ENCODE measurements around the gene OSBPL5. TPM values are rescaled to one million over a fixed set of nuclear protein-coding genes. Genes with fewer than 3 reads are reported as not detected.

OSBPL5 gene
- total RNA-seq, 2 experiments from 2014 or later, result 10.1 to 11.0 TPM

DNA sequence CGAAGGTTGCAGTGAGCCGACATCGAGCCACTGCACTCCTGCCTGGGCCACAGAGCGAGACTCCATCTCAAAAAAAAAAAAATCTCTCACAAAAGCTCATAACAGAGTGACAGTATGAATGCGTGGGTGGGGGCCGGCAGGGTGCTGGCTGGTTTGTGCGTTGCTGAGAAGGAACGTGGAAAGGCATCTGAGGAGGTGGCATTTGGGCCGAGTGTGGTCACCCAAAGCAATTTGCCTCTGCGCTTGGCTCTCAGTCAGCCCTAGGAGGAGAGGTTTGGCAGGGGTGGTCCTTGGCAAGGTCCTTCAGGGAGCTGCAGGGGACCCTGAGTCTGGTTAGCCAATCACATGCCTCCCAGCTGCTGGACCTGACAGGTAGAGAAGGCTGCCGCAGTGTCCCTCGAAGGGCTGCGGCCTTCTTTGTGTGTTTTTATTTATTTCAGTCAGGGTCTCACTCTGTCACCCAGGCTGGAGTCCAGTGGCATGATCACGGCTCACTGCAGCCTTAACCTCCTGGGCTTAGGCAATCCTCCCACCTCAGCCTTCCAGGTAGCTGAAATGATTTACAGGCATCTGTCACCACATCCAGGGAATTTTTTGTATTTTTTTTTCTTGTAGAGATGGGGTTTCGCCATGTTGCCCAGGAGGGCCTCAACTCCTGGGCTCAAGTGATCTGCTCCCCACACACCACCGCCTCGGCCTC is 23.5 kb upstream of the OSBPL5 start:
- CTCF ChIA-PET, result no interaction called here
- Mint-ChIP-seq H3K4me3 (no peak overlapping the region), H3K36me3 (ENCODE audit: low read depth) (no peaks in the 10 kb centered on the region), H3K4me1 (ENCODE audit: low read depth) (no peaks in the 10 kb centered on the region), H3K27ac (no peak overlapping the region), H3K27me3 (ENCODE audit: low read depth) (no peaks in the 10 kb centered on the region), H3K9me3 (ENCODE audit: insufficient read depth) (no peaks in the 10 kb centered on the region)
- ATAC-seq (no peak), DNase-seq (no peak)
- POLR2A ChIA-PET, result no interaction called here

DNA sequence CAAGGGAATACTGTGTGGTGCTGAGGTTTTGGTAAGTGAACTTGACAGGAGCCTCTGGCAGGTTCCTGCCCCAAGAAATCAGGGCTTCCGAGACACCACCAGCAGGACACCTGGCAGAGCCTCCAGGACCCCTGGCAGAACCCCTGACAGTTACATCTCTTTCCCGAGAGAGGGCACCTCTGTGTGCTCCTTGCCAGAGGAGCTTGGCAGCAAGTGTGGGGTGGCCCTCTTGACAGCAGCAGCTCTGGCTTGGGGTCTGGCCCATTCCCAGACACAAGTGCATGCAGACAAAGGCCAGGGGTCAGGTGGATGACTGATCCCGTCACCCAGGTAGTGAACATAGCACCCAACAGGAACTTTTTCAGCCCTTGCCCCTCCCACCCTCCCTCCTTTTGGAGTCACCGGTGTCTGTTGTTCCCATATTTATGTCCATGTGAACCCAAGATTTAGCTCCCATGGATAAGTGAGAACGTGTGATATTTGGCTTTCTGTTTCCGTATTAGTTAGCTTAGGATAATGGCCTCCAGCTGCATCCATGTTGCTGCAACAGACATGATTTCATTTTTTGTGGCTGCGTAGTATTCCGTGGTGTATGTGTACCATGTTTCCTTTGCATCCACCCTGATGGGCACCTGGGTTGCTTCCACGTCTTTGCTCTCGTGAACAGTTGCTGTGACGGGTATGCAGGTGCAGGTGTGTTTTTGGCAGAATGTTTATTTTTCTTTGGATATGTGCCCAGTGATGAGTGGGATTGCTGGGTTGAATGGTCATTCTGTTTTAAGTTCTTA is 21.2 kb upstream of the OSBPL5 start:
- H3K27ac Mint-ChIP-seq, result no peak overlapping the region
- H3K4me3 Mint-ChIP-seq, result no peak overlapping the region
- no peaks in the 10 kb centered on the region for H3K4me1 Mint-ChIP-seq (ENCODE audit: low read depth)
- ATAC-seq (no peak), DNase-seq (no peak)
- no peaks in the 10 kb centered on the region for H3K27me3 Mint-ChIP-seq (ENCODE audit: low read depth)
- ChIA-PET POLR2A (no interaction called here), CTCF (no interaction called here)
- H3K36me3 Mint-ChIP-seq (ENCODE audit: low read depth), result no peaks in the 10 kb centered on the region
- H3K9me3 Mint-ChIP-seq (ENCODE audit: insufficient read depth), result no peaks in the 10 kb centered on the region

DNA sequence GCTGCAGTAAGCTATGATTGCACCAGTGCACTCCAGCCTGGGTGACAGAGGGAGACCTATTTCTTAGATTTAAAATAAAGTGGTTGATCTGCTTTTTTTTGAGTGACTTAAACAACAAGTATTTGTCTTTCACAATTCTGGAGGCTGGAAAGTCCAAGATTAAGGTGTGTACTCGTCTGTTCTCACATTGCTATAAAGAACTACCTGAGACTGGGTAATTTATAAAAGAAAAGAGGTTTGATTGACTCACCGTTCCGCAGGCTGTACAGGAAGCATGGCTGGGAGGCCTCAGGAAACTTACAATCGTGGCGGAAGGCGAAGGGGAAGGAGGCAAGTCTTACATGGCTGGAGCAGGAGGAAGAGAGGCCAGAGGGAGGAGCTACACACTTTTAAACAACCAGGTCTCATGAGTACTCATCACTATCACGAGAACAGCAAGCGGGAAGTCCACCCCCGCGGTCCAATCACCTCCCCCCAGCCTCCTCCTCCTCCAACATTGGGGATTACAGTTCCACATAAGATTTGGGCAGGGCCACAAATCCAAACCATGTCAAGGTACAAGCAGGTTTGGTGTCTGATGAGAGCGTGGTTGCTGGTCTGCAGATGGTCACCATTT is 19.7 kb upstream of the OSBPL5 start:
- no peaks in the 10 kb centered on the region for H3K27me3 Mint-ChIP-seq (ENCODE audit: low read depth)
- ATAC-seq (no peak), DNase-seq (no peak)
- no peaks in the 10 kb centered on the region for H3K9me3 Mint-ChIP-seq (ENCODE audit: insufficient read depth)
- ChIA-PET POLR2A (interaction anchor here (0.6 kb wide), 1 partner anchor 194 kb away, joined by 3 read pairs; the partner anchor contains the start of gene ZNF195), CTCF (no interaction called here)
- H3K36me3 Mint-ChIP-seq (ENCODE audit: low read depth), result no peaks in the 10 kb centered on the region
- H3K27ac Mint-ChIP-seq, result no peak overlapping the region
- no peaks in the 10 kb centered on the region for H3K4me1 Mint-ChIP-seq (ENCODE audit: low read depth)
- H3K4me3 Mint-ChIP-seq, result no peak overlapping the region

DNA sequence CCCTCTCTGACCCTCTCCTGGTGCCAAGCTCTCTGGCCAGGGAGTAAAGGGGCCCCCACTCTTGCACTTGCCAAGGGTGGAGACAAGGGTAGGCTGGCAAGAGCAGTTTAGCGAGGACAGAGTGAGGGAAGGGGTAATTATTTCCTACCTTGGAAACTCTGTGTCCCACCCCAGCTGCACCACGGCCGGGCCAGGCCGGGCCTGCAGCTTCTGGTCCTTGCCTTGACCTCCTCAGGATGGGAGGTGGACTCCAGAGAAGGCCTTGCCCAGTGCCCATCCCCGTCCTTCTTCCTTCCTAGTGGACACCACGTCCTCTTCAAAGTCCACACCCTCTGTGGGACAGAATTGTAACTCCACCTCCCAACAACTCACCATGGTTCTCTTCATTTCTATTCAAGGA is 18.4 kb upstream of the OSBPL5 start:
- Mint-ChIP-seq H3K9me3 (ENCODE audit: insufficient read depth) (no peaks in the 10 kb centered on the region), H3K27me3 (ENCODE audit: low read depth) (no peaks in the 10 kb centered on the region), H3K4me3 (no peak overlapping the region), H3K4me1 (ENCODE audit: low read depth) (no peaks in the 10 kb centered on the region), H3K27ac (no peak overlapping the region), H3K36me3 (ENCODE audit: low read depth) (no peaks in the 10 kb centered on the region)
- no peak for DNase-seq
- ChIA-PET POLR2A (no interaction called here), CTCF (no interaction called here)
- ATAC-seq, result no peak

DNA sequence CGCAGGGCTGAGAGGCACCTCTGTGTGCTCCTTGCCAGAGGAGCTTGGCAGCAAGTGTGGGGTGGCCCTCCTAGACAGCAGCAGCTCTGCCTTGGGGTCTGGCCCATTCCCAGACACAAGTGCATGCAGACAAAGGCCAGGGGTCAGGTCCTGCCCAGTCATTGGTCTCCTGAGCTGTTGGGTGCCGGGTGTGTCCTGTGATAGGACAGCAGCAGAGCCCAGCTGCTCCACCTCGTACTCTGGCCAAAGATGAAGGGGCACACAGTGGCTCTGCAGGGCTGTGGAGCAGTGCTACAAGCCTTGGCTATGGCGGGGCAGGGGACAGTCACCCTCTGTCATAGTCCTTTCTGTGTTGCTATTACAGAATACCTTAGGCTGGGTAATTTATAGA is 17.3 kb upstream of the OSBPL5 start:
- H3K4me3 Mint-ChIP-seq, result no peak overlapping the region
- peaks cover 4% of the 10 kb centered on the region for H3K27me3 Mint-ChIP-seq (ENCODE audit: low read depth)
- H3K4me1 Mint-ChIP-seq (ENCODE audit: low read depth), result no peaks in the 10 kb centered on the region
- ATAC-seq, result no peak
- H3K9me3 Mint-ChIP-seq (ENCODE audit: insufficient read depth), result no peaks in the 10 kb centered on the region
- H3K27ac Mint-ChIP-seq, result no peak overlapping the region
- no peak for DNase-seq
- no peaks in the 10 kb centered on the region for H3K36me3 Mint-ChIP-seq (ENCODE audit: low read depth)
- ChIA-PET POLR2A (no interaction called here), CTCF (interaction anchor here (0.6 kb wide), 1 partner anchor 72 kb away, joined by 3 read pairs; no protein-coding TSS in a partner anchor)

DNA sequence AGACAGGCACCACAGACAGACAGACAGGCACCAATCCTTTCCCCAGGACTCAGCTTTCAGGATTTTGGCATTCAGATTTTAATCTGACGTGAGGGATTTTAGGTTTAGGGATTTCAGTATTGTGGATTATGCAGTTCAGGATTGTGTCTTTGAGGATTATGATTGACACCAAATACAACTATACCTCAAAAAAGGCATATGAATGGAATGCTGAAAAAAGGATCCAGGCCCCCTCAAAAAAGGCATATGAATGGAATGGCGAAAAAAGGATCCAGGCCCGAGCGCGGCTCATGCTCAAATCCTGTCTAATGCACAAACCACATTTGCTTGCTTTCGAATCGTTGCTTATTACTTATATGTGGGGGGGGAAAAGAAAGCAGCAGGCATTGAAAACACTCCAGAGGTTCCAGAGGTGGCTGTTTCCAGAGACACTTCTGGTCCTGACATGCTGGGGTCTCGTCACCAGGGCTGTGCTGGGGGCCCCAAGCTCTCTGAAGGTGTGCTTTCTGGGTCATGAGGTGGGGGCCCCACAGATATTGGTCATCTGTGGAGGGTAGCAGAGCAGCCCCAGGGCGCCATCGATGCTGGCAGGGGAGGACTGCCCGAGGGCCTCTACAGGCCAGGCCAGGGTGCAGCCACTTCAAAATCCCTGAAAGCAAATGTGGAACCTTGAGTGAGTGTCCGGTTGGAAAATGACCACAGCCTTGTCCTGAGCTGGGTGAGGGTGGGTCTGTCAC is 16.8 kb upstream of the OSBPL5 start:
- Mint-ChIP-seq H3K36me3 (ENCODE audit: low read depth) (no peaks in the 10 kb centered on the region), H3K27me3 (ENCODE audit: low read depth) (peaks cover 4% of the 10 kb centered on the region), H3K27ac (no peak overlapping the region), H3K4me3 (no peak overlapping the region), H3K4me1 (ENCODE audit: low read depth) (no peaks in the 10 kb centered on the region), H3K9me3 (ENCODE audit: insufficient read depth) (peaks cover 4% of the 10 kb centered on the region)
- ATAC-seq (no peak), DNase-seq (no peak)
- POLR2A ChIA-PET, result no interaction called here
- CTCF ChIA-PET, result interaction anchor here (0.6 kb wide), 1 partner anchor 72 kb away, joined by 3 read pairs; no protein-coding TSS in a partner anchor

DNA sequence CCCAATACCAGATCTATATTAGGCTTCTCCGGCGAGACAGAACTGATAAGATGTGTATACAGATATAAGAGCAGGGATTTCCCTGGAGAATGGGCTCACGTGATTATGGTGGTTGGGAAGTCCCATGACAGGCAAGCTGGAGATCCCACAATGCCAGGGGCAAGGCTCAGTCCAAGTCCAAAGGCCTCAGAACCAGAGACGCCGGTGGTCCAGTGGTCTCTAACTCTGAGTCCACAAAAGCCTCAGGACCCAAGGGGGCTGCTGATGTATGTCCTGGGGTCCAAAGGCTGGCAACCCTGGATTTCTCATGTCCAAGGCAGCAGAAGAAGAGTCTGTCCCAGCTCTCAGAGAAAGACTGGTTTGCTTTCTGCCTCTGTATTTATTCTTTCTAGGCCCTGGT is 15.8 kb upstream of the OSBPL5 start:
- DNase-seq, result no peak
- peaks cover 6% of the 10 kb centered on the region for H3K27me3 Mint-ChIP-seq (ENCODE audit: low read depth)
- H3K9me3 Mint-ChIP-seq (ENCODE audit: insufficient read depth), result peaks cover 11% of the 10 kb centered on the region
- ChIA-PET CTCF (no interaction called here), POLR2A (no interaction called here)
- no peak for ATAC-seq
- H3K36me3 Mint-ChIP-seq (ENCODE audit: low read depth), result no peaks in the 10 kb centered on the region
- no peak overlapping the region for H3K4me3 Mint-ChIP-seq
- no peaks in the 10 kb centered on the region for H3K4me1 Mint-ChIP-seq (ENCODE audit: low read depth)
- no peak overlapping the region for H3K27ac Mint-ChIP-seq

DNA sequence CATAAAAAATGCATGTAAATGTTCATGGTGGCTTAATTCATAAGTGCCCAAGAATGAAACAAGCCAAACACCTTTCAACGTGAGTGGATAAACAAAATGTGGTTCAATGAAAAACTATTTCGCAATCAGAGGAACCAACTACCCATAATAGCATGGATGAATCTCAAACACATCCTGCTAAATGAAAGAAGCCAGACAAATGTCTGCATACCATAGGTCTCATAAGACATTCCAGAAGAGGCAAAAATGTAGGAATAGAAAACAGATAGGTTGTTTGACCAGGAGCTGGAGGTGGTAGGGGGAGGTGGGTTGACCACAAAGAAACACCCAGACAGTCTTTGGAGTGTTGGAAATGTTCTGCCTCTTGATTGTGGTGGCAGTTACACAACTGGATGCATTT is 13.2 kb upstream of the OSBPL5 start:
- Mint-ChIP-seq H3K4me3 (no peak overlapping the region), H3K27me3 (ENCODE audit: low read depth) (peaks cover 6% of the 10 kb centered on the region), H3K4me1 (ENCODE audit: low read depth) (no peaks in the 10 kb centered on the region), H3K9me3 (ENCODE audit: insufficient read depth) (peaks cover 14% of the 10 kb centered on the region), H3K36me3 (ENCODE audit: low read depth) (no peaks in the 10 kb centered on the region), H3K27ac (no peak overlapping the region)
- DNase-seq (no peak), ATAC-seq (no peak)
- CTCF ChIA-PET, result no interaction called here
- POLR2A ChIA-PET, result no interaction called here

DNA sequence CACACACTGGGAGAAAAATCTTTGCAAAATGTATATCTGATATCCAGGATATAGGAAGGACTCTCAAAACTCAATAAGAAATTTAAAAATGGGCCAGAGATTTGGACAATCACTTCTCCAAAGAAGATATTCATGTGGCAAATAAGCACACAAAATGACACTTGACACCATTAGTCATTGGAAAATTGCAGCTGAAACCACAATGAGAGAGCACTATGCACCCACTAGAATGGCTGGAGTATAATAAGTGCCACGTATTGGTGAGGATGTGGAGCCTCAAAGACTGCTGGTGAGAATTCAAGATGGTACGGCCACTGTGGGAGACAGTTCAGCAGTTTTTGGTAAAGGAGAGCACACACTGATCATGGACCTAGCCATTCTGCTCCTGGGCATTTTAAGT is 12.8 kb upstream of the OSBPL5 start:
- Mint-ChIP-seq H3K36me3 (ENCODE audit: low read depth) (no peaks in the 10 kb centered on the region), H3K4me1 (ENCODE audit: low read depth) (no peaks in the 10 kb centered on the region), H3K27ac (no peak overlapping the region), H3K4me3 (no peak overlapping the region), H3K9me3 (ENCODE audit: insufficient read depth) (peaks cover 14% of the 10 kb centered on the region), H3K27me3 (ENCODE audit: low read depth) (peaks cover 6% of the 10 kb centered on the region)
- DNase-seq (no peak), ATAC-seq (no peak)
- CTCF ChIA-PET, result no interaction called here
- POLR2A ChIA-PET, result no interaction called here

DNA sequence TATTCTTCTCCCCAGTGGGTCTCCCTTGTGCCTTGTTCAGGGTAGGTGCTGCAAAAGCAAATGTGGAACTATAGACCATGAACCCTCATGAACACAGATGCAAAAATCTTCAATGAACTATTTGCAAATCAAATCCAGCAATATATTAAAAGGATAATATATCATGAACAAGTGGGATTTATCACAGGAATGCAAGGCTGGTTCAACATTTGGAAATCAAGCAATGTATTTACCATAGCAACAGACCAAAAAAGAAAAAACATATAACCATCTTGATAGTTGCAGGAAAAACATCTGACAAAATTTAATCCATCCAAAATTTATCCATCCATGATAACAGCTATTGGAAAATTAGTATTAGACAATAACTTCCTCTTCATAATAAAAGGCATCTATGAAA is 11.4 kb upstream of the OSBPL5 start:
- peaks cover 14% of the 10 kb centered on the region for H3K9me3 Mint-ChIP-seq (ENCODE audit: insufficient read depth)
- H3K27ac Mint-ChIP-seq, result no peak overlapping the region
- peaks cover 6% of the 10 kb centered on the region for H3K27me3 Mint-ChIP-seq (ENCODE audit: low read depth)
- ATAC-seq (no peak), DNase-seq (no peak)
- H3K4me1 Mint-ChIP-seq (ENCODE audit: low read depth), result peaks cover 3% of the 10 kb centered on the region
- CTCF ChIA-PET, result no interaction called here
- H3K36me3 Mint-ChIP-seq (ENCODE audit: low read depth), result no peaks in the 10 kb centered on the region
- POLR2A ChIA-PET, result no interaction called here
- H3K4me3 Mint-ChIP-seq, result no peak overlapping the region

DNA sequence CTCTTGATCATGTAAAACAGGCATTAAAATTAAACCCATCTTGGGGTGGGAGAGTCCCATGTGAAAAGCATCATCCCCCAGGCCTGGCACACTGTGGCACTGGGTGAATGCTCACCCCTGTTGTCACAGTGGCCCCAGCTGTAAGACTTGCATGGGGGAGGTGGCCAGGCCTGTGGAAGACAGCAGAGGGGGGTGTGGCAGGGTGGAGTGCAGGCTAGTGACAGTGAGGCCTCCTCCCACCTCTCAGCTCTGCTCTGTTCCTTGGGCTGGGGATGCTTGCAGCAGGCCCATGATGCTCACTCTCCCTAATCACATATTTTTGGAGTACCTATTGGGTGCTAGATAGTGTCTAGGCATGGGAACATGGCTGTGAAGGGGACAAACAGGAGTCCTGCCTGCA is 10.1 kb upstream of the OSBPL5 start:
- Mint-ChIP-seq H3K27me3 (ENCODE audit: low read depth) (peaks cover 6% of the 10 kb centered on the region), H3K36me3 (ENCODE audit: low read depth) (no peaks in the 10 kb centered on the region), H3K27ac (no peak overlapping the region), H3K4me1 (ENCODE audit: low read depth) (peaks cover 9% of the 10 kb centered on the region), H3K4me3 (no peak overlapping the region), H3K9me3 (ENCODE audit: insufficient read depth) (peaks cover 14% of the 10 kb centered on the region)
- no peak for ATAC-seq
- DNase-seq, result no peak
- ChIA-PET POLR2A (no interaction called here), CTCF (no interaction called here)

DNA sequence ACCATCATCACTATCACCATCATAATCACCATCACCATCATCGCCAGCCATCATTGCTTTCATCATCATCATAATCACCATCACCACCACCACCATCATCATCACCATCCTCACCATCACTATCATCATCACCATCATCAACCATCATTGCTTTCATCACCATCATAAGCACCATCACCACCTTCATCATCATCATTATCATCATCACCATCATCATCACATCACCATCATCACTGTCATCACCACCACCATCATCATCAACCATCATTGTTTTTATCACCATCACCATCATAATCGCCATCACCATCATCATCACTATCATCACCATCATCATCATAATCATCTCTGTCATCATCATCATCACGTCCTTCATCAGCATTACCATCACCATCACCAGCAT is 9.3 kb upstream of the OSBPL5 start:
- Mint-ChIP-seq H3K4me1 (ENCODE audit: low read depth) (peaks cover 15% of the 10 kb centered on the region), H3K36me3 (ENCODE audit: low read depth) (no peaks in the 10 kb centered on the region), H3K4me3 (no peak overlapping the region), H3K27ac (no peak overlapping the region), H3K27me3 (ENCODE audit: low read depth) (peaks cover 10% of the 10 kb centered on the region), H3K9me3 (ENCODE audit: insufficient read depth) (peaks cover 14% of the 10 kb centered on the region)
- POLR2A ChIA-PET, result no interaction called here
- CTCF ChIA-PET, result no interaction called here
- DNase-seq (no peak), ATAC-seq (no peak)
